Measurements from ENCODE around the gene MCM8.

DNA sequence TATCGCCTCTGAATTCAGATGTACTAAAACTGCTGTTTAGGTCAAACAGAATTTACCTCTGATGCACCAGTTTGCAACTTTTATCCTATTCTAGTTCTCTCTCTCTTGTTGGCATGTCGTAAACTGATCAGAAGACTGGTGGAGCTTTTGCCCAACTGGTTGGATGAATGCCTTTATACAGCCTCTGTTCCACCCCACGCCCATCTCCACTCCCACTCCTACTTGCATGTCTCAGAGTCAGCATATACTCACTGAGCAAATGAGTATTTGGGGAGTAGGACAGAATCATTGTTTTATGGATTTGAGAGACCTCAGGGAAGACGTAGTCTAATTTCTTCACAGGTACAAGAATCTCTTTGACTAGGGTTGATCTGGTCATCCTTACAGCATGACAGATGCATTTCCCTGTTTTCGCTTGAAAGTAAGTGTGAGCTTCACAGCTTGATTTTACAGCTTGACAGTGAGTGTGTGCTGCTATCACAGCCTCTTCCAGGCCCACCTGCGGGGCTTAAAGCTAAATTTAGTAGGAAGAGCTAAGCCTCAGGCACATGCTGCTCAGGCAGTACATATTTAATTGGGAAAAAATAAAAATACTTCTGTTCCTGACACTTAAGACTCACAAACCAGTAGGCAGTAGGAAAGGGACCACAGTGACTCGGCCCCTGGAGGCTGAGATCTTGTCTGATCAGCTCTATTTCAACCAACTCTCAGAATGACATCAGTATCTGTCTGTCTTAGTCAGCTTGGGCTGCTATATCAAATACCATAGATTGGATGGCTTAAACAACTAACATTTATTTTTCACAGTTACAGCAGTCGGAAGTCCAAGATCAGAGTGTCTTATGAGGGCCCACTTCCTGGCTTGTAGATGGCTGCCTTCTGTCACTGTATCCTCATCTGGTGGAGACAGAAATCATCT is 30.6 kb upstream of the MCM8 start:
- TF ChIP-seq, protein P1, sequence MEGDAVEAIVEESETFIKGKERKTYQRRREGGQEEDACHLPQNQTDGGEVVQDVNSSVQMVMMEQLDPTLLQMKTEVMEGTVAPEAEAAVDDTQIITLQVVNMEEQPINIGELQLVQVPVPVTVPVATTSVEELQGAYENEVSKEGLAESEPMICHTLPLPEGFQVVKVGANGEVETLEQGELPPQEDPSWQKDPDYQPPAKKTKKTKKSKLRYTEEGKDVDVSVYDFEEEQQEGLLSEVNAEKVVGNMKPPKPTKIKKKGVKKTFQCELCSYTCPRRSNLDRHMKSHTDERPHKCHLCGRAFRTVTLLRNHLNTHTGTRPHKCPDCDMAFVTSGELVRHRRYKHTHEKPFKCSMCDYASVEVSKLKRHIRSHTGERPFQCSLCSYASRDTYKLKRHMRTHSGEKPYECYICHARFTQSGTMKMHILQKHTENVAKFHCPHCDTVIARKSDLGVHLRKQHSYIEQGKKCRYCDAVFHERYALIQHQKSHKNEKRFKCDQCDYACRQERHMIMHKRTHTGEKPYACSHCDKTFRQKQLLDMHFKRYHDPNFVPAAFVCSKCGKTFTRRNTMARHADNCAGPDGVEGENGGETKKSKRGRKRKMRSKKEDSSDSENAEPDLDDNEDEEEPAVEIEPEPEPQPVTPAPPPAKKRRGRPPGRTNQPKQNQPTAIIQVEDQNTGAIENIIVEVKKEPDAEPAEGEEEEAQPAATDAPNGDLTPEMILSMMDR (IDR thresholded peaks at IDR 0.05; ENCODE audit: poor library complexity, severe bottlenecking), result no peak
- TF ChIP-seq POLR2AphosphoS5 (IDR thresholded peaks at IDR 0.05), result no peak
- no peak for TF ChIP-seq RAD21 (conservative IDR thresholded peaks at IDR 0.05)
- TF ChIP-seq, protein P2, sequence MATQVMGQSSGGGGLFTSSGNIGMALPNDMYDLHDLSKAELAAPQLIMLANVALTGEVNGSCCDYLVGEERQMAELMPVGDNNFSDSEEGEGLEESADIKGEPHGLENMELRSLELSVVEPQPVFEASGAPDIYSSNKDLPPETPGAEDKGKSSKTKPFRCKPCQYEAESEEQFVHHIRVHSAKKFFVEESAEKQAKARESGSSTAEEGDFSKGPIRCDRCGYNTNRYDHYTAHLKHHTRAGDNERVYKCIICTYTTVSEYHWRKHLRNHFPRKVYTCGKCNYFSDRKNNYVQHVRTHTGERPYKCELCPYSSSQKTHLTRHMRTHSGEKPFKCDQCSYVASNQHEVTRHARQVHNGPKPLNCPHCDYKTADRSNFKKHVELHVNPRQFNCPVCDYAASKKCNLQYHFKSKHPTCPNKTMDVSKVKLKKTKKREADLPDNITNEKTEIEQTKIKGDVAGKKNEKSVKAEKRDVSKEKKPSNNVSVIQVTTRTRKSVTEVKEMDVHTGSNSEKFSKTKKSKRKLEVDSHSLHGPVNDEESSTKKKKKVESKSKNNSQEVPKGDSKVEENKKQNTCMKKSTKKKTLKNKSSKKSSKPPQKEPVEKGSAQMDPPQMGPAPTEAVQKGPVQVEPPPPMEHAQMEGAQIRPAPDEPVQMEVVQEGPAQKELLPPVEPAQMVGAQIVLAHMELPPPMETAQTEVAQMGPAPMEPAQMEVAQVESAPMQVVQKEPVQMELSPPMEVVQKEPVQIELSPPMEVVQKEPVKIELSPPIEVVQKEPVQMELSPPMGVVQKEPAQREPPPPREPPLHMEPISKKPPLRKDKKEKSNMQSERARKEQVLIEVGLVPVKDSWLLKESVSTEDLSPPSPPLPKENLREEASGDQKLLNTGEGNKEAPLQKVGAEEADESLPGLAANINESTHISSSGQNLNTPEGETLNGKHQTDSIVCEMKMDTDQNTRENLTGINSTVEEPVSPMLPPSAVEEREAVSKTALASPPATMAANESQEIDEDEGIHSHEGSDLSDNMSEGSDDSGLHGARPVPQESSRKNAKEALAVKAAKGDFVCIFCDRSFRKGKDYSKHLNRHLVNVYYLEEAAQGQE (IDR thresholded peaks at IDR 0.05; ENCODE audit: borderline replicate concordance), result no peak
- TF ChIP-seq EZH2 (IDR thresholded peaks at IDR 0.05; ENCODE audit: borderline replicate concordance, insufficient read depth, low read length, poor library complexity, severe bottlenecking), result no peak
- TF ChIP-seq TAF1 (IDR thresholded peaks at IDR 0.05; ENCODE audit: low read depth), result no peak
